ENCODE results near the gene CALHM3. TPM values are rescaled to one million over a fixed set of nuclear protein-coding genes. Genes with fewer than 3 reads are reported as not detected.
A peak's percentile ranks its signal among the peaks of the same experiment; 100 is the strongest.
"Not testable (repeated sequence)": the region's sequence is repeated elsewhere in the genome, so short reads cannot be mapped to it uniquely, and the experiment has no call there.

CALHM3 gene
- total RNA-seq, 1 experiment from 2014 or later = not detected

- Histone ChIP-seq H3K4me3 (no peak overlapping the region), H3K9me3 (no peaks in the 10 kb centered on the region), H3K36me3 (no peaks in the 10 kb centered on the region), H3K27me3 (no peaks in the 10 kb centered on the region)
- no peak for DNase-seq
These were observed 28.5 kb upstream of the CALHM3 start for GRCh38 chr10:103507235-103508191.

DNA sequence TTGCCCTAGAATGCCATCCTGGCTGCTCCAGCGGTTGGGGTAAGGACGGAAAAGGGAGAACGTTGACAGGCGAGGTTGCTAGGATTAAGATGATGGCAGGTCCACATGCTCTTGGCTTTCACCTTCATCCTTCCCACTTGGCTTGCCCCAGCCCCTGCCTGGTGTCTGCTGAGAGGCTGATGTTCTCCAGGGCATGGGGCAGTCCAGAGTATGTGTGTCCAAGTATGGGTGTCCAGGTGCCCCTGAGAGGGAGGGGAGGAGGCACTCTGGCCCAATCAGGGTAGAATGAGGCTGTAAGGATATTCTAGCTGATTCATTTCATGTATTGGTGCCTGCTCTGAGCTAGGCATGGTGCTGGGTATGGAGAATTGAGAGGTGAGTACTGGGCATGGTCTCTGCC, 27.0 kb upstream of the CALHM3 start:
- DNase-seq = no peak
- Histone ChIP-seq H3K4me3 (no peak overlapping the region), H3K36me3 (no peaks in the 10 kb centered on the region), H3K27me3 (no peaks in the 10 kb centered on the region; the same call in 1 of the 2 replicates), H3K9me3 (no peaks in the 10 kb centered on the region)

GRCh38 chr10:103504181-103504783, 25.2 kb upstream of the CALHM3 start:
- no peaks in the 10 kb centered on the region for H3K9me3 ChIP-seq
- peak; percentile 24 for DNase-seq
- peaks cover 3% of the 10 kb centered on the region; the same call in 1 of the 2 replicates for H3K27me3 ChIP-seq
- H3K36me3 ChIP-seq = no peaks in the 10 kb centered on the region
- H3K4me3 ChIP-seq = no peak overlapping the region

- DNase-seq, H3K27me3 ChIP-seq, H3K36me3 ChIP-seq, H3K9me3 ChIP-seq, H3K4me3 ChIP-seq: not testable (repeated sequence)
These were observed 24.7 kb upstream of the CALHM3 start for GRCh38 chr10:103503777-103504176.

DNA sequence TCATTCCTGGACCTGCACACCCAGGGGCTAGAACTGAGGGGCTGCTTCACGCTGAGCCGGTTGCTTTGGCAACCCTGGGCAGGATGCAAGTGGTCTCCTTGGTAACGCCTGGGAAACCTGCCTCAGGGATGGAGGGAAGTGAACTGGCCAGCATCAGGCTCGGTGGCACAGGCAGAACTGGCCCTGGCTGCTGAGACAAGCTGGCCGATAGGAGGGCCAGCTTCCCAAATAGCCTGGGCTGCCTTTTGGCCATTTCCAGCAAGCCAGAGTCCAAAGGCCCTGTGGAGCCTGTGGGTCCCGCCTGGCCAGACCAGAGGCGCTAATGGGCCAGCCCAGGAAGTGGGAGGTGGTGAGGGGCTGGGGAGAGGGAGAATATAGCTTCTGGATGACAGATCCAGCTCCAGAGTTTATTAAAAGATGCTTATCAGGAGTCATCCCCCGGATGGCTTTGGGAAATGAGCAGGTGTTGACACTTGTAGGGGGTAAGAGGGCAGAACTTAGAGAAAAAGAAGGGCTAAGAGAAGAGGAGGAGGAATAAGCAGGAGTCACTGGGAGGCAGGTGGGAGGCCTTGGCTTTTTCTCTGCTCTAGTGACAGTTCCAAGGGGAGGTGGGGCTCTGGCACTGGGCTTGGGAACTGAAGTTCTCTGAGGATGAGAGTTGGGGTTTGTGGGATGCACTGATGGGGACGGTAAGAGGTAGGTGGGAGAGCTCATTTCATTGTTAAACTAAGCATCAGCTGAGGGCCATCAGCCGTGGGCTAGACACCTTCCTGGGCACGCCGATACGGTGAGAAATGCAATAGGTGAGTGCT, 24.0 kb upstream of the CALHM3 start:
- no peaks in the 10 kb centered on the region for H3K9me3 ChIP-seq

GRCh38 chr10:103501186-103501585, 22.1 kb upstream of the CALHM3 start:
- DNase-seq = no peak
- H3K4me3 ChIP-seq = no peak overlapping the region
- peaks cover 17% of the 10 kb centered on the region for H3K27me3 ChIP-seq
- H3K9me3 ChIP-seq = no peaks in the 10 kb centered on the region
- no peaks in the 10 kb centered on the region for H3K36me3 ChIP-seq

More for the DNA sequence above, 24.0 kb upstream of the CALHM3 start:
- Histone ChIP-seq H3K27me3 (peaks cover 7% of the 10 kb centered on the region; the same call in 1 of the 2 replicates), H3K4me3 (no peak overlapping the region), H3K36me3 (no peaks in the 10 kb centered on the region)
- no peak for DNase-seq

GRCh38 chr10:103500481-103500880, 21.4 kb upstream of the CALHM3 start:
- no peak overlapping the region for H3K4me3 ChIP-seq
- peaks cover 17% of the 10 kb centered on the region for H3K27me3 ChIP-seq
- H3K36me3 ChIP-seq = no peaks in the 10 kb centered on the region
- no peak for DNase-seq
- no peaks in the 10 kb centered on the region for H3K9me3 ChIP-seq

DNA sequence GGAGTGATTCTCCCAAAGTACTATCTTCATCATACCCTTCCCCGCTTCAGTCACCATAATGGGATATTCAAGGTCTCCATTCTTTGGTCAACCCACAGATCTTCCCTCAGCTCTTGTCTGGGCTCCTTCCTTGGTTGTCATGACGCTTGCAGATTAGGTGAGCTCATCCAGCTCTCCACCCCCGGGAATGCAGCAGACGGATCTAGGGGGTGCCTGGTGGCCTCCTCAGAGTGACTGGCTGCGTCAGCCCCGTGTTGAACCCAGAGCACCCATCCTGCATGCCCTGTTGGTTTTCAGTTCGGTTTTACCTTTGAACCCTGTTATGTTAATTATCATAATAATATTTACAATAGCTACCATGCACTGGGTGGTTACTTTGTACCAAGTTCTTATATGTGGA, 20.8 kb upstream of the CALHM3 start:
- Histone ChIP-seq H3K36me3 (no peaks in the 10 kb centered on the region), H3K27me3 (peaks cover 21% of the 10 kb centered on the region), H3K9me3 (no peaks in the 10 kb centered on the region), H3K4me3 (no peak overlapping the region)
- DNase-seq = no peak

GRCh38 chr10:103498936-103499638, 20.0 kb upstream of the CALHM3 start:
- Histone ChIP-seq H3K4me3 (no peak overlapping the region), H3K9me3 (no peaks in the 10 kb centered on the region), H3K36me3 (no peaks in the 10 kb centered on the region), H3K27me3 (peaks cover 29% of the 10 kb centered on the region)
- no peak for DNase-seq

DNA sequence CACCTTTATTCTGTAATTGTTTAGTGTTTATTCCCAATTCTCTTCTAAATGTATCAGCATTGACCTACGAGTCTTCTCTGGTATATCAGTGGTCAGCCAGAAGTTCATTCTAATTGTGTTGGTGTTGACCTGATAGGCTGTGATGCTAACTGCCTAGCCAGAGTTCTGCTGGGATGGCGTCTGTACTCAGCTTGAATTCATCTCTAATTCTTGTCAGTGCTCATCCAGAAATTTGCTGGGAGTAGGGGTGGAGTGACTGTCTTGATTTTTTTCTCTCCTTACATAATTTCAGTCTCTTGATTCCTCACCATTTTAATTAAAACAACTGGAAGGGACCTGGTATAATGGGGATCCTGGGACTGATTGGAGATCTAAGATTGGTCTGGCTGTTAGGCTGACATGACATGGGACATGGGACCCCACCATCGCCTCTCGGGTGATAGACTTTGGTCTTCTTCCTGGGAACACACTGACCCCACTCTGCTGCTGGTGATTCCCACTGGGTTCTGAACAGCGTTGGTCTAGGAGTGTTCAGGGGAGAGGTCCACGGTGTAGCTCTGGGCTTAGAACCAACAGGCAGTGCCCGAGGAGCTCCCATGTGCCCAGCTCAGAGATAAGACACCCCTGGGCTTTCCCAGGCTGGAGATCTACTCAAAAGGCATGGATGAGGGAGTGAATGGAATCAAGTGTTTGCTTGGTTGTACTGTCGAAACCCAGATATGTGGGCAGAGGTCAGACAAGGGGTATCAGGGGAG, 18.3 kb upstream of the CALHM3 start:
- DNase-seq = no peak
- Histone ChIP-seq H3K36me3 (no peaks in the 10 kb centered on the region), H3K4me3 (no peak overlapping the region), H3K9me3 (no peaks in the 10 kb centered on the region), H3K27me3 (peaks cover 32% of the 10 kb centered on the region)

- no peak for DNase-seq
- Histone ChIP-seq H3K36me3 (no peaks in the 10 kb centered on the region), H3K27me3 (peaks cover 32% of the 10 kb centered on the region), H3K4me3 (no peak overlapping the region), H3K9me3 (no peaks in the 10 kb centered on the region)
These were observed 16.3 kb upstream of the CALHM3 start for GRCh38 chr10:103495321-103495720.

DNA sequence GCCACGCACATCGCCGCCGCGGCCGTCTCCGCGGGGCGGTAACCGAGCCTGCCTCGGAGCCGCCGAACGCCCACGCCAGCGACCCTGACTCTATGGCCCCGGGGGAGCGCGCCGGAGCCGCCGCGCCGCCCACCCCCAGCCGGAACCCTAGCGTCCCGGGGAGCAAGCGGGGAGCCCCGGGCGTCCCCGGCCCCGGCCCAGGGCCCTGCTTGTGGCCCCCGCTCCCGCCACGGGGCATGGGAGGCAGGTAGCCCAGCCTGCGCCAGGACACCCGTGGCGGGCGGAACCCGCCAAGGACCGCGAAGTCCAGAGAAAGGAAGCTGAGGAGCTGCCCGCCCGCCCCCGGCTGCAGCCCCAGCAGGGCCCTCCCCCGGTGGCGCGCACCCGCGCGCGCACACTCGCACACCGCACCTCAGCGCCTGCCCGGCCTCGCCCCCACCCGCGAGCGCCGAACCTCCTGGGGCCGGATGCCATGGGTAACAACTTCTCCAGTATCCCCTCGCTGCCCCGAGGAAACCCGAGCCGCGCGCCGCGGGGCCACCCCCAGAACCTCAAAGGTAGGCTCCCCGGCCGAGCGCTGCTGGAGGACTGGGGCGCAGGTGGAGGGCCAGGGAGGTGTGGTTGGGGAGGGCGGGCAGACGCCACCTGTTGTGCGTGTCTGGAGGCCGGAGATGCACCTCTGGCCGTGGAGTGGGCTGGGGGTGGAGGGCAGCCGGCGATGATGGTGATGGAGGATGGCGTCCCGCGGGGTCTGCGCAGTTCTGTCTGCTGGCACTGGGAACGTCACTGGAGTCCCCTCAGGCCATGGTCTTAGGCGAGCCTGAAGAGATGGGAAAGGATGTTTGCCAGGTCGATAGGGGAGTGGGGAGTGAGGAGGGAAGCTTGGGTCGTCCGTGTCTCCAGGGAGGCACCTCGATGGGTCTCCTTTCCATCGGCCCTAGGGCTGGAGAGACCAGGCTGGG, 15.2 kb upstream of the CALHM3 start:
- Histone ChIP-seq H3K9me3 (no peaks in the 10 kb centered on the region), H3K4me3 (peak overlapping the region; percentile 22; the same call in 1 of the 2 replicates), H3K27me3 (peaks cover 29% of the 10 kb centered on the region), H3K36me3 (no peaks in the 10 kb centered on the region)
- DNase-seq = peak; percentile 26

- DNase-seq = no peak
- no peaks in the 10 kb centered on the region for H3K9me3 ChIP-seq
- peaks cover 25% of the 10 kb centered on the region for H3K27me3 ChIP-seq
- H3K4me3 ChIP-seq = peak within 1 kb of the TSS; percentile 22
- H3K36me3 ChIP-seq = no peaks in the 10 kb centered on the region
These were observed 14.4 kb upstream of the CALHM3 start, which contains the start of gene NEURL1 for GRCh38 chr10:103493362-103493915. TSS of gene NEURL1 (plus strand) at chr10:103493705. CDS start at chr10:103494388, 683 bp downstream.

- DNase-seq = no peak
- Histone ChIP-seq H3K36me3 (no peaks in the 10 kb centered on the region), H3K9me3 (no peaks in the 10 kb centered on the region), H3K27me3 (peaks cover 24% of the 10 kb centered on the region), H3K4me3 (no peak overlapping the region)
These were observed 13.7 kb upstream of the CALHM3 start for GRCh38 chr10:103492655-103493261.

All from MG63 (cell line).